GM12801 (cell line): ENCODE results near the gene DLGAP1.

Source experiments
- CTCF ChIP-seq: IDR thresholded peaks from one replicate; pipeline ENCODE4 v1.5.1; 2011; ENCODE audit warnings: control low read depth; ENCODE audit not compliant: insufficient read length; ENCODE audit errors: extremely low read depth

Gene DLGAP1

GRCh38 chr18:3529077-3529476 lies 926.0 kb downstream of the DLGAP1 start:
- no peak for TF ChIP-seq CTCF

- TF ChIP-seq CTCF, result no peak
These were observed 926.9 kb downstream of the DLGAP1 start for GRCh38 chr18:3528231-3528630.

GRCh38 chr18:3526421-3527354 lies 928.4 kb downstream of the DLGAP1 start:
- no peak for TF ChIP-seq CTCF

- TF ChIP-seq CTCF, result no peak
These were observed 929.2 kb downstream of the DLGAP1 start for GRCh38 chr18:3525870-3526420.

- no peak for TF ChIP-seq CTCF
These were observed 930.4 kb downstream of the DLGAP1 start for GRCh38 chr18:3524706-3525105.

- no peak for TF ChIP-seq CTCF
These were observed 934.6 kb downstream of the DLGAP1 start for GRCh38 chr18:3520230-3521085.

- no peak for TF ChIP-seq CTCF
These were observed 940.5 kb downstream of the DLGAP1 start for GRCh38 chr18:3514312-3515216.
